DMS53 (cell line): ENCODE results near the gene EMP3.
A peak's percentile ranks its signal among the peaks of the same experiment; 100 is the strongest.

ENCODE experiments used
- DNase-seq: peaks from one replicate; lab custom pipeline; 2025; lab: John Stamatoyannopoulos, UW

The EMP3 gene

DNA sequence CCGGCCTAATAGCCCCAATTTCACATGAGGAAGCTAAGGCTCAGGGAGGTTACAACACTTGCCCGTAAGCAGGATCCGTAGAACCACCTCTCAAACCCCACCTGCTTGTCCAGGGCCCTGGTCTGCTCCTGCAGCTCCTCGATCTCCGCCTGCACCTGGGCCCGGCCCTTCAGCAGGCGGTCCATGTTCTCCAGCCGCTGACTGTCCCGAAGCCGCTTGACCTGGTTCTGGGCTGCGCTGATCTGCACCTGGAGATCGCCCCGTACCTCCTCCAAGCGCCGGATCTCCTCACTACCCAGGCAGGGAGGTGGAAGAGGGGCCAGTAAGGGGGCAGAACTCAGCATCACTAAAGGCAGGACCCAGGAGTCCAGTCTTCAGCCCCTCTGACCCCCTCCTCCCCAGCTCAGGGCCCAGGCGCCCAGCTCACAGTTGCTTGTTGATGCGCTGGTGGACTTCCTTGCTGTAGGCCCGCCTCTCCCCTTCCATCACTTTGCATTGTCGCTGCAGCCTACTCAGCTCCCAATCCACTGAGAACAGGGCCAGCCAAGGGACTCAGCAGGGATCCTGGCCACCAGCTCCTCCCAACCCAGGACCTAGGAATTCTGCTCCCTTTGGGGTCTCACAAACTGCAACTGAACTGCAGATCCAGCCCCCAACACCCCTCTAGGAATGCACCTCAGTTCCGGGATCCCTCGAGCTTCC is 6.9 kb upstream of the EMP3 start:
- DNase-seq, result no peak

DNA sequence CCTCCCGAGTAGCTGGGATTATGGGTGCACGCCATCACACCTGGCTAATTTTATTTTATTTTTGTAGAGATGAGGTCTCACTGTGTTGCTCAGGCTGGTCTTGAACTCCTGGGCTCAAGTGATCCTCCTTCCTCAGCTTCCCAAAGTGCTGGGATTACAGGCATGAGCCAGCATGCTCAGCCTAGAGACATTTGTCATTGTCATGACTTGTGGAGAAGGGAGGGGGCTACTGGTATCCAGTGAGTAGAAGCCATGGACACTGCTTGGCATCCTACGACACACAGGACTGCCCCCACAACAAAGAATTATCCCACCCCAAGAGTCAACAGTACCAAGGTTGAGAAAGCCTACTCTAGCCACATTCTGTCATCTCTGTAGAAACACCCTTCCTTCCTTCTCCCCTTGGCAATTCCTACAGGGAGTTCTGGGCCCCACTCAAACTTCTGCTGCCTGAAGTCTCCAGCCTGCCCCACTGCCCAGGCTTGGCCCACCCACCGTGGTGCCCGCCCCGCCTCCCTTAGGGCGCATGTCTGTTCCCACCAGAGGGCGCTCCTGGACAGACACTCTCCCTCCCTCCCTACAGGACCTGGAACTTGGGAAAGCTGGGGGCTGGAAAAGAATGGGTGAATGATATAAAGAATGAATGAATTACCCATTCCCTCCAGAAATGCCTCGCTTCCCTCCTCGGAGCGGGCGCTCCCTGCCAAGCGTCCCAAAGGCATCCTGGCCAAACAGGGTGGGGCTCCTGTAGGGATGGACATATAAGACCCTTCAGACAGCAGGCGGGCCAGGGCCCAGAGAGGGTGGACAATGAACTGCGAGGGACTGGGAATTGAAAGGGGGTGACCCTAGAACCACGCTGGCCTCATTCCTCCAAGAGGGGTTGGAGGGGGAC is 5.5 kb upstream of the EMP3 start:
- peak; percentile 91 for DNase-seq

DNA sequence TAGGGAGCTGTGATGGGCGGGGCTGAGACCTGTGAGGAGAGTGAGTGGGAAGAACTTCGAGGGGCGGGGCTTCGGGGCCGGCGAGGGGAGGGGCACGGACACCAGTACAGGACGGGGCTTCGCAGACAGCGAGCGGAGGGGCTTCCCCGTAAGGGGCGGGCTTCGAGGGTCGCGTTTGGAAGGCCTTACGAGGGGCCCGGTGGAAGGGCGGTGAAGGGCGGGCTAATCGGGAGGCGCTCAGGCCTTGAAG is 4.1 kb upstream of the EMP3 start:
- DNase-seq, result peak; percentile 98

DNA sequence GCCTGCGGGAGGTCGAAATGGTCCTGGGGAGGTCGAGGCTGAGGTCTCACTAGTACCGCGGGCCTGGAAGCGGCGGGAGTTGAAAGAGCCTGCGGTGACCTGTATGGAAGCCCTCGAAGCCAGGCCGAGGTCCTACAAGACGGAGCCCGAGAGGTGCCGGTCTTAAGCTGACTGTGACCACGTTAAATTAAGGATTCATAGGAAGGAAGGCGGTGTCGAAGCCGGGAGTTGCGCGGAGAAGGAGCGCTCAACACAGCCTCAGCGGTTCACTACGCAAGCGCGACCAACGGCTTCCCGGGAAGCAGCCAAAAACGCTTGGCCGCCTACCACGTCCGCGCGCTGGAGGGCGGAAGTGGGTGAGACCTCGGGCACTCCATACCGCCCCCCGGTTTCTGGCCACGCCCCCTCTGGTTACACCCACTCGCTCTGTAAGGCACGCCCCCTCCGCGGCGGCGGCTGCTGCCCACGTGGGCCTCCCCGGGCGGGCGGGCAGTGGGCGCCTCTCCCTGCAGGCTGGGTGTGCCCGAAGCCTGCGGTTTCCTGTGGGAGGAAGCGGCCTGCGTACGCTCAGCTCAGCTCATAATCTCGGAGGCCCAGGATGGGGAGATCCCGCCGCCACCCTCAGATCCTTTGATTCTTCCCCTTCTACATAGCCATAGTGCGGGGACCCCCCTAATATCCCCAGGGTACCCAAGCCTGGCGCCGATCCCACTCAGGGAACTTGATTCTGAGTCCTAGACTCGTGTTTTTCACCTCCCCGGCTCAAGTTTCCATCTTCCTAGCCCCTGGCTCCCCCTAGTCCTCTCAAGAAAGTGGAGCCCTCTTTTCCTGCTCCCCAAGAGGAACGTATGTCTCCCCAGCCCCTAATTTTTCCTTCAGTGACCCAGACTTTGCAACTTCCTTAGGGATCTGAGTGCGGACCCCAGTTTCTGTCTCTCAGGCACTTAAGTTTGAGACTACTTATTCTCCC is 3.4 kb upstream of the EMP3 start:
- DNase-seq, result peak; percentile 99

DNA sequence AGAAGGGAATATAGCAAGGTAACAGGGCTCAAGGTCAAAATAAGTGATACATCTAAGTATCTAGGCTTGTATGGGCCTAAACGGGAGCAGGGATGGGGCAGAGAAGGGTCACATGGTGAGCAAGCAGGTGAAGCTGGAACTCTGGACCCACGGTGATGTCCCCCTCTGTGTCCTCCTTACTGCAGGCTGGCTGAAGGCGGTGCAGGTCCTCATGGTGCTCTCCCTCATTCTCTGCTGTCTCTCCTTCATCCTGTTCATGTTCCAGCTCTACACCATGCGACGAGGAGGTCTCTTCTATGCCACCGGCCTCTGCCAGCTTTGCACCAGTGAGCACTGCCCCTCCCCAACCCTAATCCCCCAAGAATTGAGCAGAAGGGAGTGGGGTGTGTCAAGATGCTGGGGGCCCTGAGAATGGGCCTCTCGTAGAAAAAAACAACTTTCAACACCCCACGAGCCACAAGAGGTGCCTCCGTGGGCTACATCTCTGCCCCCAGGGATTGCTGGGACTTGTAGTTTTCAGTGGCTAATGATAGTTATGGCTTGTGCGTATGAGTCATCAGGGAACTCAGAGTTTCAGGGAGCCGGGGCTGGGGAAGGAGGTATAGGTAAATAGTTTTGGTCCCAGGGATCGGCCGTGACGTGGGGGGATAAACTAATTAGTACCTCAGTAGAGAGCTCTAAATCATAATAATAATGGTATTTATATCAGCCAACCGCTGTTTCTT is 4.0 kb downstream of the EMP3 start:
- peak; percentile 56 for DNase-seq

DNA sequence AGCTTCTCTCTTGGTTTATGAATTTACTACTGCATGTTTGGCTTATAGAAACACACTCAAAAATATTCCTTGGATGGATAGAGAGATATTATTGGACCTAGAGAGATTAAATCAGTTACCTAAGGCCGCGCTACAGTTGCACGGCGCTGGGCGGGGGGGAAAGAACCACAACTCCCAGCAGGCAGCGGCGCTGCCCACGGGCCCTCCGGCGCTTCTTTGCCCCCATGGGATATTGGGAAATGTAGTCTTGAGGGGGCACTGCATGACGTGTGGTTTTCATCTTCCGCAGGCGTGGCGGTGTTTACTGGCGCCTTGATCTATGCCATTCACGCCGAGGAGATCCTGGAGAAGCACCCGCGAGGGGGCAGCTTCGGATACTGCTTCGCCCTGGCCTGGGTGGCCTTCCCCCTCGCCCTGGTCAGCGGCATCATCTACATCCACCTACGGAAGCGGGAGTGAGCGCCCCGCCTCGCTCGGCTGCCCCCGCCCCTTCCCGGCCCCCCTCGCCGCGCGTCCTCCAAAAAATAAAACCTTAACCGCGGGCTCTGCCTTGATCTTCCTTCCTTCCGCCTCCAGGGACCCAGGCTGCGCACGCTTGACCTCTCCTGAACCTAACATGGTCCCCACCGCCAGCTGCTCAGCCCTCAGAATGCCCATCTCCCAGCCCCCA is 4.8 kb downstream of the EMP3 start:
- peak; percentile 98 for DNase-seq

DNA sequence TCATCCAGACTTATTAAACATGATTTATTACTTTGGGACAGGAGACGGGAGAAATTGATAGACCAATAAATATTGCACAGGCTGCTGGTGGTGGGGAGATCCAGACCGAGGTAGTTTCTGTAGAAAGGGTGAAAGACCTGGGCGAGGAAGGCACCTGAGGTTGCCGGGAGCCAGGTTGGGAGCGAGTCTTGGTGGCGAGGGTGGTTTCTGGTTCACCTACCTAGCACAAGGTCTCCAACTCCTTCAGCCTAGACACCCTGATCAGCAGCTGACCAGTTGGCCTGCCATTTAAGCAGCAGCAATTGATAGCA is 7.0 kb downstream of the EMP3 start:
- DNase-seq, result no peak

DNA sequence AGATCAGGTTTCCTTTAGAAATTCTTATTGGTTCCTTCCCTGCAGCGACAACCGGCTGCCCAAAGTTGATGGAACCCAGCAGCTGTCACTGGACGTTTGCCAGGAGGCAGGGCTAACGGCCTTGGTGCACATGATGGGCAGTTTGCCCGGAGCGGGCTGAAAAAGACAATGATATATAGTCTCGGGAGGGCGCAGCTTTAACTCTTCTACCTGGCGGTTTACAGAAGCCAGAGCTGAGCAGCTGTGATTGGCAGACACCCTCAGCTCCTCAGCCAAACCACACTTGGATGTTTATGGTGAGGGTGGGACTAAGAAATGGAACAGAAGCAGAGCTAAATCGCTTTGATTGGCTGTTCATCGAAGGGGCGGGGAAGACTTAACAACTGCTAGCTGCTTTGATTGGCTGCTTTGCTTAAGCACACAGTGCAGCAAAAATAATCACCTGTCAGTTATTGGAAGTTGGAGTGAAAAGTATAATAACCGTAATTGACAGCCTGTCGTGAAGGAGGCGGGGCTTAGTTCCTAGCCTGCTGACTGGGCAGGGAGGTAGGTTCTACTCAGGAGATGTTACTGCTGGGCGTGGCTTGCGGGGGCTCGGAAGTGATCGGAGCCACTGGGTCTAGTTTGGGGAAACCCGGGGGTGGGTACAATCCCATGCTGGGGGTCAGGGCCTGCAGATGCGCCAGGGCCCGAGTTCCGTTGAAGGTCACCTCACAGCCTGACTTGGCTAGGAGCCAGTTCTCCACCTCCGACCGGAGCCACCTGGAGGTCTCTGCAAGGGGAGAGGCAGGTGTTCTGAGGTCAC is 7.5 kb downstream of the EMP3 start:
- DNase-seq, result peak; percentile 100

DNA sequence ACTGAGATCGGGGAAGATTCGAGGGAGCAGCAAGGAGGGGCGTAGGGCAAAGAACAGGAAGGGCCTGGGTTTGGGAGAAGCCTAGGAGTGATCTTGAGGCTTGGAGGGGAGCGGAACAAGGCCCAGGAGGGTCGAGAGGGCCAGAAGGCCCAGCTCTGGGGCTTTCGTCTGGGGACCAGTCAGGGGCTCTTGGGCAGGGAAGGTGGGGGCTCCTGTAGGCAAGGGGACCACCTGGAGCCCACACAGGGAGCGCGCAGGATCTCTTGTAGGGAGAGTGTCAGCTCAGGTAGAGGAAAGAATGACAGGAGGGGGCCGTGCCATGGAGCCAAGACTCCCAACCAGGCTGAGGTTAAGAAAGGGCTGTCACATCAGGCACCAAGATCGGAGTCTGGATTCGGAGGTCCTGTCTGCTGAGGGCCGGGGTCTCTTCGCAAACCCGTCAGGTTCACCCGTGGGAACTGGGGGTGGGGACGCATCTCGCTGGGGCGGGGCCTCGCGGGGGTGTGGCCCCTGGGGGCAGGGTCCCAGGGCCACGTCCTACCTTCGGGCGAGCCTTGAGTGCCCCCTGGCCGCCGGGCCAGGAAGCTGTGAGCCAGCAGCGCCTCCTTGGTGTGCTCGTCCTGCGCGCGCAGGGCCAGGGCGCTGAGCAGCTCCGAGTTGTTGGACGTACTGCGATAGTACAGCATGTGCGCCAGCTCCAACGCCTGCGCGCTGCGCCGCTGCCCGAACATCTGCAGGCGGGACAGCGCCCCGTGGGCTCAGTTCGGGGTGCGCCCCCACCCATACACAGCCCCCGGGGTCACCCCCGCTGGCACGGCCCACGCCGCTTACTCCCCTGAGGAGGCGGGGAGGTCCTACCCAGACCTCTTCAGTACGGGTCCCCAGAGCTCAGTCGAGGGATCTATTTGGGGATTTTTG is 8.4 kb downstream of the EMP3 start:
- DNase-seq, result peak; percentile 98

DNA sequence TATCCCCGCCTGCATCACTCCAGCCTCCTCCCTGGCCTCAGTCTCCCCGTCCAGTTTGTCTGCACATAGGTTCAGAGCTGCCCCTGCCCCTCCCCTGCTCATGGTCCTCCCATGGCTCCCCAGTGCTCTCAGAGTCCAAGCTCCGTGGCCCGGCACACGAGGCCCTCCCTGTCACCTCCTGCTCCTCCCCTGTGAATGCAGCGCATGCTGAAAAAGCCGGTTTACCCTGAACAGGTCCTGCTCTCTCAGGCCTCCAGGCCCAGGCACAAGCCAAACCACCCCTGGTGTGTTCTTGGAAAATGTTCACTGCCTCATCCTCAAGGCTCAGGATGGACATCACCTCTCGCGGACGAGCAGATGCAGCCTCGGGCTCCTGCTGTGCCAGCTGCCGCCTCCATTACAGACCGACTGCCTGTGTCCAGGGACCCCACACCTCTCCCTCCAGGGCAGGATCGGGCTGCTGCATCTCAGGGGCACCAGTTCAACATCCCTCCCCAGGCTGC is 13.0 kb downstream of the EMP3 start:
- no peak for DNase-seq

DNA sequence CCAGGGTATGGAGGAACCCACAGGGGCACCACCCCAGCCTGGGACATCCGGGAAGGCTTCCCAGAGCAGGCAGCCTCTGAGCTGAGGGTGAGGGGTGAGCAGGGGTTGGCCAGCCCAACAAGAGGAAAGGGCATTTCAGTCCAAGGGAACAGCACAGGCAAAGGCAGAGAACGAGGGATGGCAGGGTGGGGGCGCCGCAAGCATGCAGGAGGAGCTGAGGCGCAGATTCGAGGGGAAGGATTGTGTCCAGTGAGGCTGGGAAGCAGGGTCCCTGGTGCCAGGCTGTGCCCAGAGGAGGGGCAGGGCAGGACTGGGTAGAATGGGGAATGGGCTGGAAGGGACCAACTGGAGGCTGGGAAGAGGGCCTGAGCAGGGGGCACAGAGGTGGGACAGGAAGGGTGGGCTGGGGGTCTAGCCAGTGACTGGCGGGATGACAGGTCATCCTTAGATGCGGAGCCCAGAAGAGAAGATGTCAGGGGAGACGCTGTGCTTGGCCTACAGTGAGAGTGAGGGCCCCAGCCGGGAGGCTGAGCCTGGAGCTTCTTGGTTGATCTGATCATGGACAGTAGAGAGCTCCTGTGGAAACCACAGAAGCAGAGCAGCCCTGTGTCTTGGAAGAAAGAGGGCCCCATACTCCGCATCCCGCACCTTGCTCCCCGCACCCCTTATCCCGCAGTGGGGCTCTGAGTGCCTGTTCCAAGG is 13.6 kb downstream of the EMP3 start:
- no peak for DNase-seq

DNA sequence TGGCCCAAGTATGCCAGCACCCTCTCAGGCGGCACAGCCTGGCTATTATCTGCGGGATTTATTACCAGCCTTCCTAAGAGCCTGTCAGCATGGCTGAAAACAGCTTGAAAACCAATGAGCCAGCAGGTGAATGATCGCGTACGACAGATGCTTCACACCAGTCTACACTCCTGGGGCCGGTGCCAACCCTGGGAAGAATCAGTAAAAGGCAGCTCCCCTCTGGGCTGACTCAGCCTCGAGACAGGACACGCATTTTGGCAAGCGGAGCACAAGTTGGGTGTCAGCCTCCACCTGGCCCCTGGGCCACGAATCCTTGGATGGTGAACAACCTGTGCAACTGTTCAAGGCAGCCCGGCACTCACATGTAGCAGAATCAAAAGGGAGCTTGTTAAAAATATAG is 15.6 kb downstream of the EMP3 start:
- DNase-seq, result no peak

DNA sequence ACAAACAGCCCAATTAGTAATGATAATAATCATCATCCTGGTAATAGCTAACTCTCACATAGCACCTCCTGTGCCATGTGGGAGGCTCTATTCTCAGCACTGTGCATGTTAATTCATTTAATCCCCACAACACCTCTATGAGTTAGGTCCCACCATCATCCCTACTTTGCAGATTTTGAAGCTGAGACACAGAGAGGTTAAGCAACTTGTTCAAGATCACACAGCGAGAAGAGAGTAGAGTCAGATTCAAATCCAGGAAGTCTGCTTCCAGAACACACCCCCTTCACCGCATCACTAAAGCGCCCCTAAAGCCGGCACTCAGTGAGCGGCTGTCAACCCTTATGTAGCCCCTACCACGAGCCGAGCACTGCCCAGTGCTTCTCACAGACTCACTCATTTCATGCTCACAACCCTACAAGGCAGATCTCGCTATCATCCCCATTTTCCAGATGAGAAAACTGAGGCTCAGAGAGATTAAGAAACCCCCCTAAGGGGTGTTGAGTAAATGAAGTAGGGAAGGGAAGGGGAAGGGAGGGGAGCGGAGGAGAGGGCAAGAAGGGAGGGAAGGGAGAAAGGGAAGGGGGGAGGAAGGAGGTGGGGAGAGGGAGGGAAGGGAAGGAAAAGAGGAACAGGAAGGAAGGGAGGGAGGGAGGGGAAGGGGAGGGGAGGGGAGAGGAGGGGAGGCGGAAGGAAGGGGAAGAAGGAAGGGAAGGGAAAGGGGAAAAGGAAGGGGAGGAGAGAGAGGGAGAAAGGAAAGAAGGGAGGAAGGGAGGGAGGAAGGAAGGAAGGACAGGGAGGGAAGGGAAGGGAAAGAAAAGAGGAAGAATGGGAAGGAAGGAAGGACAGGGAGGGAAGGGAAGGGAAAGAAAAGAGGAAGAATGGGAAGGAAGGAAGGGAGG is 16.4 kb downstream of the EMP3 start:
- DNase-seq, result no peak

DNA sequence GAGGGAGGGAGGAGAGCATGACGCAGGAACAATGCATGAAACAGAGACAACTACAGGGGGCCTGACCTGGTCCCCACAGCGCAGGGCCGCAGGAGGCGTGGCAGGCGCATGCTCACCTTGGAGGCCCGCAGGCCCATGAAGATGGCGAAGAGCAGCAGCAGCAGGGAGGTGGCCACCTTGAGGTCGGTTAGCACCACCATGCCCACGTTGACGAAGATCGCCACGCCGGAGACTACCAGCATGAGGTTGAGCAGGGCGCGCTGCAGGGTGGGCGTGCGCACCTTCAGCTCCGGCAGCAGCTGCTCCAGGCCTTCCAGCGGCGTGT is 17.0 kb downstream of the EMP3 start:
- DNase-seq, result no peak

DNA sequence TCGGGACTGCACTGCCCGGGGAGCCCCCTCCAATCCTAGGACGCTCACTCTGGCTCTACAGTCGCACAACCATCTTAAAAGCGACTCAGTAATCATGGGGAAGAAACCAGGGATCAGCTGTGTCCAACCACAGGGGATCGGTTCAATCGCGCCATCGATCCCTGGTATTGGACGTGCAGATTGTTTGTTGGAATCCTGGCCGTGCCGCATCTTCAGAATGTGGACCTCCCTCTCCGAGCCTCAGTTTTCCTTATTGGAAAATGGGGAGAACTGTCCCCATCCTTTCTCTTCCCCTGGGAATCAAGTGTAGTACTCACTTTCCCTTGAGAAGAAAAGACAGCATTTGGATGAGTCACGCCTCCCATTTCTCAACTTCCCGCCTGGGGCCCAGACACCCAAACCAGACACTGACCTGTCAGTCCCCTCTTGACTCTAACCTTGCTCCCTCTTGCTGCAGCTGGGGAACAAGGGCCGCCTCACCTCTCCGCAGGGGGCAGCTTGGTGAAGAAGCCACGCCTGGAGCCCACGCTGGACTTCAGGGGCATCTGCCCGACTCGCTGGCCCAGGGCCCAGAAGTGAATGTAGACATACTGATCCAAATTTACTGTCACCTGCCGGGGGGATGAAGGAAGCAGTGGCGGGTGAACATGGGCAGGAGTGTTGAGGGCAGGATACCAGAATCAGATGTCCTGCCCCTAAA is 17.6 kb downstream of the EMP3 start:
- no peak for DNase-seq

DNA sequence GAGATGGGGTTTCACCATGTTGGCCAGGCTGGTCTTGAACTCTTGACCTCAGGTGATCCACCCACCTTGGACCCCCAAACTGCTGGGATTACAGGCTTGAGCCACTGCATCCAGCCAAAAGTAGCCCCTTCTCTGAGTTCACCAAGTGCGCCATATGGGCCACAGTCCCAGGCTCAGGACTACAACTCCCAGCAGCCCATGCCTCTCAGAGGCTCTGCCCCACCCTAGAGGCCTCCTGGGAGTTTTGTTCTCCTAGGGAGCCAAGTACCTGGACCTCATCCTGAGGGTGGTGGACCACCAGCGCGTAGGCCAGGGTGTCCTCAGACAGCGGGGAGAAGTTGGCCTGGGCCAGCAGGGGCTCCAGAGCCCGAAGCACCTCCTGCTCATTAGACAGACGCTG is 19.5 kb downstream of the EMP3 start:
- no peak for DNase-seq

DNA sequence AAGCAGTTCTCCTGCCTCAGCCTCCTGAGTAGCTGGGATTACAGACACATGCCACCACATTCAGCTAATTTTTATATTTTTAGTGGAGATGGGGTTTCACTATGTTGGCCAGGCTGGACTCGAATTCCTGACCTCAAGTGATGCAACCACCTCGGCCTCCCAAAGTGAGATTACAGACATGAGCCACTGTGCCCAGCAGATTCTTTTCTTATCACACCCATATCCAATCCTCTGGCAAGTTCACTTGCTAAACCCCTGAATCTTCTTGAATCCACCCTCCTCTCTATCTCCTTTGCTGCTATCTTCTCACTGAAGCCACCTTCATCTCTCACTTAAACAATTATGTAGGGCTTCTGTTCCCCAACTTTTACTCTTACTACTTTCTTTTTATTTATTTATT is 20.8 kb downstream of the EMP3 start:
- no peak for DNase-seq
